Naive B cell (primary cell): ENCODE data around the gene TRAF5. TPM values are rescaled to one million over a fixed set of nuclear protein-coding genes. Genes with fewer than 3 reads are reported as not detected.

ENCODE experiments used
- ATAC-seq, 2 donors: fragments of 150-1000 bp; cut with Tn5 transposase; 2 replicates each; pipeline ENCODE4 v1.10.0; 2021; ENCODE audit warnings: low read depth in 2 of 2, mild to moderate bottlenecking in 2 of 2, moderate library complexity in 2 of 2
- DNase-seq: peaks from one replicate; pipeline ENCODE4 v3.0.0; 2022
- H3K27ac Mint-ChIP-seq, 6 donors: one replicate each; pipeline ENCODE4 v1.8.0; 2020 to 2022; ENCODE audit warnings: mild to moderate bottlenecking in 6 of 6, mixed read lengths in 6 of 6, moderate library complexity in 5 of 6, inconsistent platforms in 2 of 6
- H3K27me3 Mint-ChIP-seq, 3 donors: one replicate each; pipeline ENCODE4 v1.8.0; 2021 to 2022; ENCODE audit warnings: mixed read lengths in 3 of 3, mild to moderate bottlenecking in 1 of 3
- H3K36me3 Mint-ChIP-seq, 2 donors: one replicate each; pipeline ENCODE4 v1.8.0; 2020 to 2022; ENCODE audit warnings: mixed read lengths in 2 of 2, inconsistent platforms in 1 of 2, mild to moderate bottlenecking in 1 of 2
- H3K4me1 Mint-ChIP-seq, 3 donors: one replicate each; pipeline ENCODE4 v1.8.0; 2020 to 2022; ENCODE audit warnings: mixed read lengths in 3 of 3, inconsistent platforms in 1 of 3, mild to moderate bottlenecking in 1 of 3, moderate library complexity in 1 of 3
- H3K4me3 Mint-ChIP-seq, 8 donors: one replicate each; pipeline ENCODE4 v1.8.0; 2020 to 2022; ENCODE audit warnings: mild to moderate bottlenecking in 8 of 8, mixed read lengths in 8 of 8, moderate library complexity in 8 of 8, inconsistent platforms in 2 of 8
- H3K9me3 Mint-ChIP-seq, 7 donors: one replicate each; pipeline ENCODE4 v1.8.0; 2020 to 2022; ENCODE audit warnings: mixed read lengths in 7 of 7, mild to moderate bottlenecking in 5 of 7, inconsistent platforms in 2 of 7, moderate library complexity in 1 of 7
- polyA plus RNA-seq, 6 donors: library from polyadenylated mRNA; unstranded; fragments of 300-500 nt; fragmentation: Illumina TruSeq; gene quantifications; one replicate each; pipeline ENCODE4 v1.2.3, GENCODE V29; 2021; ENCODE audit warnings: low read depth in 6 of 6

Gene TRAF5
- 100 to 1,000 TPM in 1 of 6 donors, 10 to 100 TPM in 5; 41.1 to 105 (median 80.3) TPM for polyA plus RNA-seq

- H3K9me3 Mint-ChIP-seq, result no peaks in the 10 kb centered on the region
- no peaks in the 10 kb centered on the region for H3K27me3 Mint-ChIP-seq
- H3K4me3 Mint-ChIP-seq, result peak within 1 kb of the TSS; percentile 70 to 99 (median 96)
- H3K4me1 Mint-ChIP-seq, result peaks cover 57 to 72% (median 72%) of the 10 kb centered on the region in 3 donors
- peaks cover 0 to 10% of the 10 kb centered on the region in 2 donors for H3K36me3 Mint-ChIP-seq
- H3K27ac Mint-ChIP-seq, result peak within 1 kb of the TSS; percentile 92 to 100 (median 99)
- DNase-seq, result peak; percentile 66
- peak; percentile 43 to 46 for ATAC-seq
Observed at GRCh38 chr1:211326528-211327345, at the start of gene TRAF5. Gene TRAF5, plus strand, starts transcription at chr1:211326833. Its CDS starts 26,407 bp downstream, at chr1:211353240.

GRCh38 chr1:211279340-211279739 lies 47.3 kb upstream of the TRAF5 start:
- Mint-ChIP-seq H3K27me3 (no peaks in the 10 kb centered on the region), H3K36me3 (no peaks in the 10 kb centered on the region), H3K4me3 (no peak overlapping the region), H3K27ac (peak overlapping the region in 1 of 6 donors; percentile 18), H3K9me3 (no peaks in the 10 kb centered on the region), H3K4me1 (no peaks in the 10 kb centered on the region)
- DNase-seq (no peak), ATAC-seq (no peak)

- no peak overlapping the region for H3K4me3 Mint-ChIP-seq
- no peak overlapping the region for H3K27ac Mint-ChIP-seq
- H3K9me3 Mint-ChIP-seq, result no peaks in the 10 kb centered on the region
- no peaks in the 10 kb centered on the region for H3K27me3 Mint-ChIP-seq
- H3K4me1 Mint-ChIP-seq, result no peaks in the 10 kb centered on the region
- DNase-seq (no peak), ATAC-seq (no peak)
- H3K36me3 Mint-ChIP-seq, result peaks cover 0 to 13% of the 10 kb centered on the region in 2 donors
Observed at GRCh38 chr1:211280910-211281309, 45.7 kb upstream of the TRAF5 start.

- H3K4me1 Mint-ChIP-seq, result no peaks in the 10 kb centered on the region
- H3K4me3 Mint-ChIP-seq, result no peak overlapping the region
- no peaks in the 10 kb centered on the region for H3K9me3 Mint-ChIP-seq
- no peak overlapping the region for H3K27ac Mint-ChIP-seq
- H3K27me3 Mint-ChIP-seq, result no peaks in the 10 kb centered on the region
- peaks cover 0 to 15% of the 10 kb centered on the region in 2 donors for H3K36me3 Mint-ChIP-seq
- no peak for DNase-seq
- ATAC-seq, result no peak
Observed at GRCh38 chr1:211281320-211282022, 45.2 kb upstream of the TRAF5 start.

GRCh38 chr1:211282023-211282373 lies 44.6 kb upstream of the TRAF5 start:
- no peaks in the 10 kb centered on the region for H3K9me3 Mint-ChIP-seq
- ATAC-seq, result no peak

GRCh38 chr1:211285196-211285595 lies 41.4 kb upstream of the TRAF5 start:
- Mint-ChIP-seq H3K4me3 (no peak overlapping the region), H3K27ac (no peak overlapping the region), H3K9me3 (no peaks in the 10 kb centered on the region), H3K27me3 (no peaks in the 10 kb centered on the region), H3K4me1 (peaks cover 8 to 10% (median 8%) of the 10 kb centered on the region in 3 donors), H3K36me3 (peaks cover 10 to 24% of the 10 kb centered on the region in 2 donors)
- ATAC-seq (no peak), DNase-seq (no peak)

More at GRCh38 chr1:211282023-211282373, 44.6 kb upstream of the TRAF5 start:
- Mint-ChIP-seq H3K27me3 (no peaks in the 10 kb centered on the region), H3K36me3 (peaks cover 0 to 15% of the 10 kb centered on the region in 2 donors), H3K4me3 (no peak overlapping the region), H3K27ac (no peak overlapping the region), H3K4me1 (peaks cover 4 to 5% (median 4%) of the 10 kb centered on the region in 3 donors)
- no peak for DNase-seq

GRCh38 chr1:211287218-211287617 lies 39.4 kb upstream of the TRAF5 start:
- Mint-ChIP-seq H3K4me3 (no peak overlapping the region), H3K27ac (peak overlapping the region in 1 of 6 donors; percentile 41), H3K27me3 (no peaks in the 10 kb centered on the region), H3K4me1 (peaks cover 8 to 13% (median 10%) of the 10 kb centered on the region in 3 donors), H3K36me3 (peaks cover 24 to 26% of the 10 kb centered on the region in 2 donors), H3K9me3 (no peaks in the 10 kb centered on the region)
- ATAC-seq (no peak), DNase-seq (no peak)

GRCh38 chr1:211292411-211292810 lies 34.2 kb upstream of the TRAF5 start:
- Mint-ChIP-seq H3K27ac (no peak overlapping the region), H3K9me3 (no peaks in the 10 kb centered on the region), H3K4me1 (peaks cover 0 to 11% (median 1%) of the 10 kb centered on the region in 3 donors), H3K4me3 (no peak overlapping the region), H3K27me3 (no peaks in the 10 kb centered on the region), H3K36me3 (peaks cover 16 to 42% of the 10 kb centered on the region in 2 donors)
- ATAC-seq (no peak), DNase-seq (no peak)

- H3K4me1 Mint-ChIP-seq, result peaks cover 0 to 8% (median 6%) of the 10 kb centered on the region in 3 donors
- ATAC-seq, result no peak
- no peaks in the 10 kb centered on the region for H3K9me3 Mint-ChIP-seq
- DNase-seq, result no peak
- no peaks in the 10 kb centered on the region for H3K27me3 Mint-ChIP-seq
- H3K36me3 Mint-ChIP-seq, result peaks cover 28 to 55% of the 10 kb centered on the region in 2 donors
- H3K4me3 Mint-ChIP-seq, result no peak overlapping the region
- no peak overlapping the region for H3K27ac Mint-ChIP-seq
Observed at GRCh38 chr1:211296396-211296795, 30.2 kb upstream of the TRAF5 start.

GRCh38 chr1:211305044-211305443 lies 21.6 kb upstream of the TRAF5 start:
- Mint-ChIP-seq H3K4me3 (no peak overlapping the region), H3K9me3 (no peaks in the 10 kb centered on the region), H3K36me3 (peaks cover 18 to 24% of the 10 kb centered on the region in 2 donors), H3K4me1 (peaks cover 0 to 6% (median 0%) of the 10 kb centered on the region in 3 donors), H3K27ac (peak overlapping the region in 1 of 6 donors; percentile 6), H3K27me3 (no peaks in the 10 kb centered on the region)
- DNase-seq (no peak), ATAC-seq (no peak)

- Mint-ChIP-seq H3K36me3 (peaks cover 10 to 14% of the 10 kb centered on the region in 2 donors), H3K4me1 (no peaks in the 10 kb centered on the region), H3K4me3 (no peak overlapping the region), H3K9me3 (no peaks in the 10 kb centered on the region), H3K27ac (peak overlapping the region in 3 of 6 donors; percentile 35 to 67 (median 48)), H3K27me3 (no peaks in the 10 kb centered on the region)
- ATAC-seq (no peak), DNase-seq (no peak)
Observed at GRCh38 chr1:211309617-211310016, 17.0 kb upstream of the TRAF5 start.

GRCh38 chr1:211313392-211313791 lies 13.2 kb upstream of the TRAF5 start:
- Mint-ChIP-seq H3K4me1 (no peaks in the 10 kb centered on the region), H3K9me3 (no peaks in the 10 kb centered on the region), H3K4me3 (no peak overlapping the region), H3K27ac (peak overlapping the region in 3 of 6 donors; percentile 56 to 63 (median 57)), H3K36me3 (peaks cover 10% of the 10 kb centered on the region in 2 donors), H3K27me3 (no peaks in the 10 kb centered on the region)
- ATAC-seq (no peak), DNase-seq (no peak)

GRCh38 chr1:211318576-211319280 lies 7.9 kb upstream of the TRAF5 start:
- ATAC-seq (no peak), DNase-seq (no peak)
- Mint-ChIP-seq H3K27me3 (no peaks in the 10 kb centered on the region), H3K36me3 (peaks cover under 1 to 1% of the 10 kb centered on the region in 2 donors), H3K4me3 (no peak overlapping the region), H3K9me3 (no peaks in the 10 kb centered on the region), H3K27ac (no peak overlapping the region), H3K4me1 (peaks cover 4 to 6% (median 5%) of the 10 kb centered on the region in 3 donors)
